SK-N-SH (cell line): Measurements from ENCODE around the gene RAD9B. TPM values are rescaled to one million over a fixed set of nuclear protein-coding genes. Genes with fewer than 3 reads are reported as not detected.

Source experiments
- CTCF ChIA-PET: fragments of 300-600, 350-600 bp; formaldehyde crosslinking; extraction: SDS; loops from one replicate; lab custom pipeline; 2021; lab: Yijun Ruan, JAX
- POLR2A ChIA-PET: fragments of 350-600 bp; sonication (Branson Sonifier 250); formaldehyde crosslinking; extraction: SDS; loops from one replicate; lab custom pipeline; 2020; ENCODE audit warnings: antibody characterized with exemption, inconsistent platforms; lab: Yijun Ruan, JAX
- DNase-seq: peaks from one replicate; pipeline ENCODE4 v3.0.0; 2012
- H2AFZ ChIP-seq: fragments of 200-600 bp; sonication (generic); 2 replicates; pipeline ENCODE4 v1.8.1; 2016; ENCODE audit warnings: antibody characterized with exemption, mild to moderate bottlenecking, low read depth
- H3F3A ChIP-seq: fragments of 200-600 bp; sonication (generic); replicated peaks from 2 replicates; pipeline ENCODE3; 2016; ENCODE audit warnings: antibody characterized with exemption, mild to moderate bottlenecking; ENCODE audit not compliant: insufficient read depth
- H3K27ac ChIP-seq, 2 experiments: fragments of 200-500 bp in 1 of 2; fragments of 200-600 bp in 1 of 2; sonication (Bioruptor generic) in 1 of 2; sonication (generic), shearing (Covaris generic) in 1 of 2; 2 replicates each; pipeline versions ENCODE4 v1.5.1 to v1.6.1; 2014 to 2016; ENCODE audit warnings: low read depth in 2 of 2, inconsistent platforms in 1 of 2, low read length in 1 of 2, mild to moderate bottlenecking in 1 of 2, mixed read lengths in 1 of 2
- H3K27me3 ChIP-seq: fragments of 200-600 bp; sonication (generic), shearing (Covaris generic); 2 replicates; pipeline ENCODE4 v1.6.1; 2016; ENCODE audit warnings: mixed run types; ENCODE audit not compliant: insufficient read depth
- H3K36me3 ChIP-seq, 2 experiments: fragments of 200-500 bp in 1 of 2; fragments of 200-600 bp in 1 of 2; sonication (Bioruptor generic) in 1 of 2; sonication (generic) in 1 of 2; replicated peaks in 1 of 2; 2 replicates each; pipeline versions ENCODE3 to v1.5.1; 2014 to 2016; ENCODE audit warnings: low read length in 1 of 2, mild to moderate bottlenecking in 1 of 2; ENCODE audit not compliant: insufficient read depth in 2 of 2, control insufficient read depth in 1 of 2
- H3K4me1 ChIP-seq, 2 experiments: fragments of 200-500 bp in 1 of 2; fragments of 200-600 bp in 1 of 2; sonication (Bioruptor generic) in 1 of 2; sonication (generic), shearing (Covaris generic) in 1 of 2; 2 replicates each; pipeline versions ENCODE4 v1.5.1 to v1.6.1; 2014 to 2016; ENCODE audit warnings: low read depth in 1 of 2, low read length in 1 of 2, mixed run types in 1 of 2; ENCODE audit not compliant: insufficient read depth in 2 of 2, control insufficient read depth in 1 of 2
- H3K4me2 ChIP-seq: fragments of 200-600 bp; sonication (generic), shearing (Covaris generic); 2 replicates; pipeline ENCODE4 v1.6.1; 2017; ENCODE audit warnings: mixed run types
- H3K4me3 ChIP-seq, 2 experiments: fragments of 200-500 bp in 1 of 2; fragments of 200-600 bp in 1 of 2; sonication (Bioruptor generic) in 1 of 2; sonication (generic), shearing (Covaris generic) in 1 of 2; 2 replicates each; pipeline versions ENCODE4 v1.5.1 to v1.8.1; 2014 to 2016; ENCODE audit warnings: low read depth in 2 of 2, inconsistent platforms in 1 of 2, low read length in 1 of 2, mild to moderate bottlenecking in 1 of 2, mixed read lengths in 1 of 2, moderate library complexity in 1 of 2
- H3K79me2 ChIP-seq: fragments of 200-600 bp; sonication (generic); 2 replicates; pipeline ENCODE4 v1.8.1; 2017; ENCODE audit warnings: mild to moderate bottlenecking; ENCODE audit not compliant: insufficient read depth
- H3K9ac ChIP-seq: fragments of 200-600 bp; sonication (generic); 2 replicates; pipeline ENCODE4 v1.6.1; 2017; ENCODE audit warnings: mixed run types
- H3K9me2 ChIP-seq: fragments of 200-600 bp; sonication (generic); 2 replicates; pipeline ENCODE4 v1.6.1; 2017; ENCODE audit warnings: mixed run types
- H3K9me3 ChIP-seq: fragments of 200-600 bp; sonication (generic); 2 replicates; pipeline ENCODE4 v1.6.1; 2017; ENCODE audit warnings: mixed run types, mild to moderate bottlenecking, moderate library complexity
- H4K20me1 ChIP-seq: fragments of 200-600 bp; sonication (generic); 2 replicates; pipeline ENCODE4 v1.6.1; 2017; ENCODE audit warnings: mild to moderate bottlenecking, mixed run types; ENCODE audit not compliant: insufficient read depth
- CTCF ChIP-seq: fragments of 200-600 bp; sonication (generic); IDR thresholded peaks from 2 replicates; pipeline ENCODE4 v1.6.1; 2017; ENCODE audit warnings: antibody characterized with exemption, mild to moderate bottlenecking, moderate library complexity
- EZH2phosphoT487 ChIP-seq: fragments of 200-600 bp; sonication (generic); IDR thresholded peaks from 2 replicates; pipeline ENCODE4 v1.6.1; 2017; ENCODE audit warnings: low read depth, mixed run types, mild to moderate bottlenecking, antibody characterized with exemption, moderate library complexity, borderline replicate concordance
- FOXM1 ChIP-seq: IDR thresholded peaks from 2 replicates; pipeline ENCODE4 v1.4.0; 2012; ENCODE audit warnings: low read depth, mild to moderate bottlenecking
- IRF3 ChIP-seq: fragments of 150-350 bp; IDR thresholded peaks from 2 replicates; pipeline ENCODE4 v1.6.1; 2016; ENCODE audit warnings: mild to moderate bottlenecking, low read depth, low read length
- RCOR1 ChIP-seq: fragments of 150-350 bp; IDR thresholded peaks from 2 replicates; pipeline ENCODE4 v1.6.1; 2017; ENCODE audit warnings: antibody characterized with exemption, low read length
- SIN3A ChIP-seq: IDR thresholded peaks from 2 replicates; pipeline ENCODE4 v1.6.1; 2012; ENCODE audit warnings: low read depth, mild to moderate bottlenecking, low read length, moderate library complexity, borderline replicate concordance
- TAF1 ChIP-seq: IDR thresholded peaks from 2 replicates; pipeline ENCODE4 v1.6.1; 2012; ENCODE audit warnings: low read depth, mild to moderate bottlenecking, low read length, moderate library complexity, borderline replicate concordance
- TCF12 ChIP-seq: IDR thresholded peaks from 2 replicates; pipeline ENCODE4 v1.4.0; 2012
- TEAD4 ChIP-seq: IDR thresholded peaks from 2 replicates; pipeline ENCODE4 v1.4.0; 2012; ENCODE audit warnings: mild to moderate bottlenecking, borderline replicate concordance; ENCODE audit not compliant: insufficient read depth
- YY1 ChIP-seq: IDR thresholded peaks from 2 replicates; pipeline ENCODE4 v1.4.0; 2012; ENCODE audit warnings: low read depth, mild to moderate bottlenecking
- WGBS: methylation state at CpG from one replicate; pipeline ENCODE4 v1.1.6; 2017; ENCODE audit warnings: low lambda C conversion rate; 5-methylcytosine and 5-hydroxymethylcytosine counted together
- polyA plus RNA-seq, 3 experiments: library from polyadenylated mRNA; depleted of rRNA; stranded (reverse); fragments of >200 nt; gene quantifications; 2 replicates each; pipeline ENCODE4 v1.2.3, GENCODE V29; 2012
- TF ChIP-seq, protein P1 (sequence below): fragments of 150-350 bp; IDR thresholded peaks from 2 replicates; pipeline ENCODE4 v1.6.1; 2017; ENCODE audit warnings: antibody characterized with exemption, low read length, low read depth, borderline replicate concordance

RAD9B gene
- polyA plus RNA-seq, 1 of the 3 experiments (the other 2 are of a cell fraction): 0.20 TPM

DNA sequence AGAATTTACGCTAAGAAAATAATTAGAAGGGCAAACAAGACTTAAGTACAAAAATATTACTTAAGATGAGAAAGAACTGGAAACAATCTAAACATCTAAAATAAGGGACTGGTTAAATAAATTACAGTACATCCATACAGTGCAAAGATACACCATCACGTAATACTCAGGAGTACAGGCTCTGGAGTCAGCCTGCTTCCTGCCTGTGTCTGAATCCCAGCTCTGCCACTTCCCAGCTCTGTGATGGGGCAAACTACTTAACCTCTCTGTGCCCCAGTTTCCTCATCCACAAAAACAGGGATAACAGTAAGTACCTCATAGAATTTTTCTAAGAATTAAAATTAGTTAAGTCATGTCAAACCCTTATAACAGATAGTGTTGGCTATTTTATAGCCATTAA, 45.0 kb downstream of the RAD9B start:
- H3K9me3 ChIP-seq: no peaks in the 10 kb centered on the region
- H3K4me3 ChIP-seq: no peak overlapping the region
- no peaks in the 10 kb centered on the region for H3K27me3 ChIP-seq
- peaks cover 42% of the 10 kb centered on the region for H3F3A ChIP-seq
- ChIA-PET POLR2A (no interaction called here), CTCF (no interaction called here)
- no peak overlapping the region for H2AFZ ChIP-seq
- H3K79me2 ChIP-seq: peaks cover 31% of the 10 kb centered on the region
- H3K9me2 ChIP-seq: no peaks in the 10 kb centered on the region
- H3K4me2 ChIP-seq: peak overlapping the region; percentile 53; the same call in 1 of the 2 replicates
- peaks cover 28% of the 10 kb centered on the region for H4K20me1 ChIP-seq
- DNase-seq: no peak
- peak overlapping the region in 1 of 2 experiments; percentile 67; a peak in 2 of 4 replicates for H3K27ac ChIP-seq
- no peak overlapping the region for H3K9ac ChIP-seq
- 91% methylated on average over 2 of the region's 2 CpGs for WGBS
- TF ChIP-seq TEAD4: no peak
- TF ChIP-seq SIN3A: no peak
- no peak for TF ChIP-seq CTCF
- TF ChIP-seq TAF1: no peak
- TF ChIP-seq, all 33 proteins: peak for 0
- peaks cover 4 to 21% of the 10 kb centered on the region in 2 experiments; a peak in 3 of 4 replicates for H3K4me1 ChIP-seq
- H3K36me3 ChIP-seq: peaks cover 5 to 20% of the 10 kb centered on the region in 2 experiments

- POLR2A ChIA-PET: interaction anchor here (0.5 kb wide), 1 partner anchor 81 kb away, joined by 4 read pairs; the partner anchor contains the start of gene GPN3
- Histone ChIP-seq H2AFZ (no peak overlapping the region), H3K4me2 (no peak overlapping the region), H3K4me1 (peaks cover 3 to 21% of the 10 kb centered on the region in 2 experiments; a peak in 3 of 4 replicates), H3K4me3 (no peak overlapping the region), H3K9ac (no peak overlapping the region), H3K27me3 (no peaks in the 10 kb centered on the region), H3K36me3 (peaks cover 5 to 18% of the 10 kb centered on the region in 2 experiments), H3K9me3 (no peaks in the 10 kb centered on the region), H4K20me1 (peaks cover 30% of the 10 kb centered on the region), H3F3A (peaks cover 42% of the 10 kb centered on the region), H3K79me2 (peaks cover 36% of the 10 kb centered on the region), H3K9me2 (no peaks in the 10 kb centered on the region), H3K27ac (peak overlapping the region in 1 of 2 experiments; percentile 5; a peak in 1 of 4 replicates)
- no peak for TF ChIP-seq RCOR1
- TF ChIP-seq TCF12: 0 out of 2 replicates have a peak, but pooled peaks have one; percentile 6
- CTCF ChIA-PET: interaction anchor here (0.9 to 6.9 kb wide), 5 partner anchors 38 to 108 kb away, joined by 3 to 87 read pairs (median 4); partner anchors contain the start of genes ARPC3 and FAM216A
- DNase-seq: no peak
- 74% methylated on average over 6 of the region's 7 CpGs for WGBS
These were observed 46.5 kb downstream of the RAD9B start for GRCh38 chr12:110548678-110549077.

DNA sequence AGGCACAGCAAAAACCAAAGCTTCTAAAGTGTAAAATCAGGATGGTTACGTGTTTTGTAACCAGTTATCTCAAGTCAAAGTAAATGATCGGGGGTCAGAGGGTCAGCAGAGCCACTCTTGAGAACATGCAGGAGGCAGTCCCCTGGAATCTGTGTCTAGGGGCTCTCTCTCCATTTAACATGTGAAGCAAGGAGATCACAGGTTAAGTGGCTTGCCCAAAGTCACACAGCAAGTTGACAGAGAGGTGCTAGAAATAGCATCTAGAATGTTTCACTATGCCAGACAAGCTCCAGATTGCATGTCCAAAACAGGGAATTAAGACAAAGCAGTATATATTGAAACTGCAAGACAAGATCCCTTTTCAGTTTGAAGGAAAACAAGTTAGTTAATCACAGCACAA, 47.6 kb downstream of the RAD9B start:
- H3K27me3 ChIP-seq: no peaks in the 10 kb centered on the region
- H3K4me1 ChIP-seq: peaks cover 3 to 20% of the 10 kb centered on the region in 2 experiments; a peak in 3 of 4 replicates
- 97% methylated on average over 2 of the region's 2 CpGs for WGBS
- H3K27ac ChIP-seq: no peak overlapping the region
- H3K4me3 ChIP-seq: no peak overlapping the region
- TF ChIP-seq EZH2phosphoT487 (no peak), FOXM1 (no peak), YY1 (no peak), IRF3 (no peak)
- TF ChIP-seq, protein P1, sequence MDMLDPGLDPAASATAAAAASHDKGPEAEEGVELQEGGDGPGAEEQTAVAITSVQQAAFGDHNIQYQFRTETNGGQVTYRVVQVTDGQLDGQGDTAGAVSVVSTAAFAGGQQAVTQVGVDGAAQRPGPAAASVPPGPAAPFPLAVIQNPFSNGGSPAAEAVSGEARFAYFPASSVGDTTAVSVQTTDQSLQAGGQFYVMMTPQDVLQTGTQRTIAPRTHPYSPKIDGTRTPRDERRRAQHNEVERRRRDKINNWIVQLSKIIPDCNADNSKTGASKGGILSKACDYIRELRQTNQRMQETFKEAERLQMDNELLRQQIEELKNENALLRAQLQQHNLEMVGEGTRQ: no peak
- peaks cover 33% of the 10 kb centered on the region for H3F3A ChIP-seq
- no peak overlapping the region for H3K9ac ChIP-seq
- no peak overlapping the region for H3K4me2 ChIP-seq
- ChIA-PET POLR2A (no interaction called here), CTCF (interaction anchor here (1.2 to 6.9 kb wide), 2 partner anchors 39 to 52 kb away, joined by 5 to 87 read pairs; no protein-coding TSS in a partner anchor)
- H2AFZ ChIP-seq: no peak overlapping the region
- peaks cover 43% of the 10 kb centered on the region for H3K79me2 ChIP-seq
- peaks cover 36% of the 10 kb centered on the region for H4K20me1 ChIP-seq
- H3K36me3 ChIP-seq: peaks cover 5 to 12% of the 10 kb centered on the region in 2 experiments
- no peak for DNase-seq
- H3K9me2 ChIP-seq: no peaks in the 10 kb centered on the region
- H3K9me3 ChIP-seq: no peaks in the 10 kb centered on the region
